Prostate gland (tissue), 2 donors: ENCODE data around the gene HMGB3.

Source experiments
- CTCF ChIP-seq, 4 experiments: fragments of 200-600 bp in 2 of 4; fragments of 450-650 bp in 2 of 4; sonication (generic) in 2 of 4; IDR thresholded peaks; 1 replicate in 3 of 4; 2 replicates in 1 of 4; pipeline ENCODE4 v1.5.1; 2016 to 2019; ENCODE audit warnings: antibody characterized with exemption in 4 of 4, mild to moderate bottlenecking in 2 of 4, moderate library complexity in 2 of 4
- POLR2AphosphoS5 ChIP-seq: sonication (generic); formaldehyde crosslinking; IDR thresholded peaks from one replicate; pipeline ENCODE4 v1.6.1; 2017; ENCODE audit warnings: antibody characterized with exemption

GRCh38 chrX:150961631-150962030 is 21.5 kb upstream of the HMGB3 start:
- TF ChIP-seq CTCF (IDR thresholded peaks at IDR 0.05) = no peak
- no peak for TF ChIP-seq POLR2AphosphoS5
